K562 (cell line): ENCODE results near the gene CASTOR1. TPM values are rescaled to one million over a fixed set of nuclear protein-coding genes. Genes with fewer than 3 reads are reported as not detected.

Source experiments
- BRF2 ChIP-seq: IDR thresholded peaks from 3 replicates; pipeline ENCODE4 v1.6.1; 2011; ENCODE audit warnings: borderline replicate concordance, mild to moderate bottlenecking; ENCODE audit not compliant: insufficient read length, insufficient read depth
- CC2D1A ChIP-seq: fragments of 450-650 bp; IDR thresholded peaks from 2 replicates; pipeline ENCODE4 v1.6.1; 2017; ENCODE audit warnings: mild to moderate bottlenecking
- CTCFL ChIP-seq: IDR thresholded peaks from 2 replicates; pipeline ENCODE4 v1.6.1; 2011; ENCODE audit warnings: borderline replicate concordance, low read depth, mild to moderate bottlenecking, moderate library complexity, low read length; ENCODE audit not compliant: insufficient read depth, poor library complexity, severe bottlenecking
- MAFK ChIP-seq: IDR thresholded peaks from 2 replicates; pipeline ENCODE4 v1.6.1; 2011; ENCODE audit warnings: low read length, improper control_type of control experiment
- PHB2 ChIP-seq: fragments of 450-650 bp; IDR thresholded peaks from 2 replicates; pipeline ENCODE4 v1.6.1; 2017; ENCODE audit warnings: low read depth
- POLR2B ChIP-seq: fragments of 450-650 bp; IDR thresholded peaks from 2 replicates; pipeline ENCODE4 v1.6.1; 2018; ENCODE audit warnings: low read depth; ENCODE audit not compliant: partially characterized antibody
- SP1 ChIP-seq: sonication (generic); formaldehyde crosslinking; IDR thresholded peaks from 2 replicates; pipeline ENCODE4 v1.8.1; 2022; ENCODE audit warnings: mild to moderate bottlenecking, missing genetic modification reagents
- ZNF165 ChIP-seq: fragments of 250-450 bp; sonication (Bioruptor Pico); IDR thresholded peaks from 2 replicates; pipeline ENCODE4 v1.4.0; 2020; ENCODE audit warnings: borderline replicate concordance
- ZNF24 ChIP-seq: fragments of 450-650 bp; IDR thresholded peaks from 2 replicates; pipeline ENCODE4 v1.6.1; 2016
- polyA plus RNA-seq, 8 experiments: library from polyadenylated mRNA; depleted of rRNA in 4 of 8; stranded (reverse) in 5 of 8; unstranded in 3 of 8; fragments of >200 nt; fragmentation: Nextera tagmentation in 2 of 8; fragmentation: Illumina TruSeq in 1 of 8; extraction: Ambion mirVana in 2 of 8; extraction: Trizol in 1 of 8; gene quantifications; 2 replicates each; pipeline versions ENCODE4 v1.2.1 to v1.2.3, GENCODE V29; 2011 to 2014; ENCODE audit warnings: inconsistent platforms in 1 of 8, missing spikeins in 1 of 8
- total RNA-seq, 7 experiments: library from RNA; depleted of rRNA in 6 of 7; stranded (reverse); fragments of >200 nt in 6 of 7; fragmentation: Illumina TruSeq in 2 of 7; extraction: Trizol in 2 of 7; gene quantifications; 2 replicates each; pipeline versions ENCODE4 v1.2.1 to v1.2.3, GENCODE V29; 2011 to 2021; ENCODE audit warnings: low replicate concordance in 1 of 7
- TF ChIP-seq, protein P1 (sequence below): fragments of 250-450 bp; sonication (Bioruptor Pico); IDR thresholded peaks from 2 replicates; pipeline ENCODE4 v1.5.0; 2021; ENCODE audit warnings: mild to moderate bottlenecking, borderline replicate concordance

CASTOR1 gene
- total and polyA plus RNA-seq, 9 of the 15 experiments (the other 6 are each of a cell fraction or from before 2014, with no cell fraction given): 0.35 to 2.6 (median 1.1) TPM

GRCh38 chr22:30286813-30287647 is 2.3 kb downstream of the CASTOR1 start (continued):
- TF ChIP-seq, protein P1, sequence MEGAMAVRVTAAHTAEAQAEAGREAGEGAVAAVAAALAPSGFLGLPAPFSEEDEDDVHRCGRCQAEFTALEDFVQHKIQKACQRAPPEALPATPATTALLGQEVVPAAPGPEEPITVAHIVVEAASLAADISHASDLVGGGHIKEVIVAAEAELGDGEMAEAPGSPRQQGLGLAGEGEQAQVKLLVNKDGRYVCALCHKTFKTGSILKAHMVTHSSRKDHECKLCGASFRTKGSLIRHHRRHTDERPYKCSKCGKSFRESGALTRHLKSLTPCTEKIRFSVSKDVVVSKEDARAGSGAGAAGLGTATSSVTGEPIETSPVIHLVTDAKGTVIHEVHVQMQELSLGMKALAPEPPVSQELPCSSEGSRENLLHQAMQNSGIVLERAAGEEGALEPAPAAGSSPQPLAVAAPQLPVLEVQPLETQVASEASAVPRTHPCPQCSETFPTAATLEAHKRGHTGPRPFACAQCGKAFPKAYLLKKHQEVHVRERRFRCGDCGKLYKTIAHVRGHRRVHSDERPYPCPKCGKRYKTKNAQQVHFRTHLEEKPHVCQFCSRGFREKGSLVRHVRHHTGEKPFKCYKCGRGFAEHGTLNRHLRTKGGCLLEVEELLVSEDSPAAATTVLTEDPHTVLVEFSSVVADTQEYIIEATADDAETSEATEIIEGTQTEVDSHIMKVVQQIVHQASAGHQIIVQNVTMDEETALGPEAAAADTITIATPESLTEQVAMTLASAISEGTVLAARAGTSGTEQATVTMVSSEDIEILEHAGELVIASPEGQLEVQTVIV (CRISPR knock-in tag): no peak
- TF ChIP-seq ZNF165: no peak
- TF ChIP-seq POLR2B: no peak
- TF ChIP-seq ZNF24: no peak
- peak; percentile 39; the same call in 1 of the 2 replicates for TF ChIP-seq CC2D1A
- no peak for TF ChIP-seq PHB2
- no peak for TF ChIP-seq SP1 (CRISPR knock-in tag)
- peak; percentile 53 for TF ChIP-seq CTCFL
- no peak for TF ChIP-seq MAFK
- TF ChIP-seq BRF2: no peak
- TF ChIP-seq, all 486 proteins: peak for 22
